Measurements from ENCODE around the gene RBPJL. TPM values are rescaled to one million over a fixed set of nuclear protein-coding genes. Genes with fewer than 3 reads are reported as not detected.

Gene RBPJL
- total RNA-seq, 5 donors from 2014 or later (not counting 1 experiment from before 2014, with no cell fraction given): 0.22 to 0.29 (median 0.26) TPM; not detected in 2

GRCh38 chr20:45312241-45312640 lies 5.6 kb downstream of the RBPJL start:
- H3K4me3 ChIP-seq (ENCODE audit: control insufficient read depth in 1 of 2, extremely low read depth in 1 of 2, low read length in 1 of 2): no peak overlapping the region
- ChIA-PET CTCF (interaction anchor here (0.7 to 1.4 kb wide), 3 partner anchors 18 to 459 kb away, joined by 3 to 4 read pairs (median 4); no protein-coding TSS in a partner anchor), POLR2A (no interaction called here)
- H3K9me3 ChIP-seq: no peaks in the 10 kb centered on the region
- DNase-seq (no peak), ATAC-seq (replicated peaks in 1 of 4) (no peak)
- WGBS (ENCODE audit: insufficient coverage): 53% methylated on average over 16 of the region's 21 CpGs
- H3K36me3 ChIP-seq (ENCODE audit: control insufficient read depth in 2 of 2, extremely low read depth in 1 of 2, insufficient read depth in 1 of 2, low read length in 1 of 2): no peaks in the 10 kb centered on the region
- no peaks in the 10 kb centered on the region for H3K36me3 Mint-ChIP-seq
- peaks cover 43 to 72% of the 10 kb centered on the region in 2 donors for H3K27me3 Mint-ChIP-seq
- H3K27me3 ChIP-seq (replicated peaks in 1 of 2; ENCODE audit: control insufficient read depth in 2 of 2, extremely low read depth in 1 of 2, insufficient read depth in 2 of 2, low read length in 1 of 2): peaks cover 4 to 76% of the 10 kb centered on the region in 2 experiments
- no peaks in the 10 kb centered on the region for H3K9me3 Mint-ChIP-seq
- peaks cover 6 to 21% (median 15%) of the 10 kb centered on the region in 3 donors for H3K4me1 Mint-ChIP-seq
- peak overlapping the region in 1 of 3 donors; percentile 31 for H3K4me3 Mint-ChIP-seq
- H3K27ac ChIP-seq (ENCODE audit: low read length): no peak overlapping the region
- peaks cover 0 to 7% of the 10 kb centered on the region in 2 experiments for H3K4me1 ChIP-seq (ENCODE audit: control insufficient read depth in 1 of 2, extremely low read depth in 1 of 2, insufficient read depth in 2 of 2, low read length in 2 of 2)
- no peak overlapping the region for H3K27ac Mint-ChIP-seq

GRCh38 chr20:45313065-45313695 lies 6.5 kb downstream of the RBPJL start:
- no peak overlapping the region for H3K4me3 ChIP-seq (ENCODE audit: control insufficient read depth in 1 of 2, extremely low read depth in 1 of 2, low read length in 1 of 2)
- no peaks in the 10 kb centered on the region for H3K9me3 ChIP-seq
- H3K36me3 ChIP-seq (ENCODE audit: control insufficient read depth in 2 of 2, extremely low read depth in 1 of 2, insufficient read depth in 1 of 2, low read length in 1 of 2): no peaks in the 10 kb centered on the region
- peaks cover 6 to 23% (median 17%) of the 10 kb centered on the region in 3 donors for H3K4me1 Mint-ChIP-seq
- no peaks in the 10 kb centered on the region for H3K36me3 Mint-ChIP-seq
- no peak overlapping the region for H3K27ac Mint-ChIP-seq
- POLR2A ChIA-PET: no interaction called here
- CTCF ChIA-PET: interaction anchor here (0.7 to 1.1 kb wide), 3 partner anchors 27 to 458 kb away, joined by 3 to 4 read pairs (median 3); no protein-coding TSS in a partner anchor
- no peaks in the 10 kb centered on the region for H3K9me3 Mint-ChIP-seq
- no peak for ATAC-seq (replicated peaks in 1 of 4)
- peaks cover 4 to 72% of the 10 kb centered on the region in 2 experiments for H3K27me3 ChIP-seq (replicated peaks in 1 of 2; ENCODE audit: control insufficient read depth in 2 of 2, extremely low read depth in 1 of 2, insufficient read depth in 2 of 2, low read length in 1 of 2)
- peaks cover 44 to 68% of the 10 kb centered on the region in 2 donors for H3K27me3 Mint-ChIP-seq
- DNase-seq: no peak
- H3K4me3 Mint-ChIP-seq: no peak overlapping the region
- no peak overlapping the region for H3K27ac ChIP-seq (ENCODE audit: low read length)
- peaks cover 0 to 7% of the 10 kb centered on the region in 2 experiments for H3K4me1 ChIP-seq (ENCODE audit: control insufficient read depth in 1 of 2, extremely low read depth in 1 of 2, insufficient read depth in 2 of 2, low read length in 2 of 2)
- 91% methylated on average over 6 of the region's 8 CpGs for WGBS (ENCODE audit: insufficient coverage)

DNA sequence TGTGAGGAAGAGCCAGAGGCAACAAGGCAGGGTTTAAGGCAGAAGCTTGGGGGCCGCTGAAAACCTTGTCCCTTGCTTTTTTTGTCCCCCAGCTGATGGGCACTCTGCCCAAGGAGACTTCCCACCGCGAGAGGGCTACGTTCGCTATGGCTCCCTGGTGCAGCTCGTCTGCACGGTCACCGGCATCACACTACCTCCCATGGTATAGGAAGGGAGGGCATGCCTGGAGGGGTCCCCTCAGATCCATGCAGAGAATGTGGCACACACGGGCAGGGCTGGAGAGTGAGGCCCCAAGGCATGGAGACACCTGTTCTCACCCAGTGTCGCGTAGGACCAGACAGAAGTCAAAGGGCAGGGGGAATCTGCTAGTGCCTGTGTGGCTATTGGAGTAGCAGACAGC lies 7.3 kb downstream of the RBPJL start:
- H3K4me3 ChIP-seq (ENCODE audit: control insufficient read depth in 1 of 2, extremely low read depth in 1 of 2, low read length in 1 of 2): no peak overlapping the region
- Mint-ChIP-seq H3K27ac (no peak overlapping the region), H3K9me3 (no peaks in the 10 kb centered on the region), H3K27me3 (peaks cover 44 to 66% of the 10 kb centered on the region in 2 donors), H3K36me3 (no peaks in the 10 kb centered on the region), H3K4me1 (peaks cover 12 to 31% (median 23%) of the 10 kb centered on the region in 3 donors), H3K4me3 (no peak overlapping the region)
- DNase-seq (no peak), ATAC-seq (replicated peaks in 1 of 4) (no peak)
- H3K9me3 ChIP-seq: no peaks in the 10 kb centered on the region
- H3K36me3 ChIP-seq (ENCODE audit: control insufficient read depth in 2 of 2, extremely low read depth in 1 of 2, insufficient read depth in 1 of 2, low read length in 1 of 2): no peaks in the 10 kb centered on the region
- POLR2A ChIA-PET: no interaction called here
- H3K4me1 ChIP-seq (ENCODE audit: control insufficient read depth in 1 of 2, extremely low read depth in 1 of 2, insufficient read depth in 2 of 2, low read length in 2 of 2): peaks cover 0 to 12% of the 10 kb centered on the region in 2 experiments
- CTCF ChIA-PET: interaction anchor here in 1 of 2 donors (0.8 kb wide), 1 partner anchor 457 kb away, joined by 4 read pairs; no protein-coding TSS in a partner anchor
- 86% methylated on average over 1 of the region's 11 CpGs for WGBS (ENCODE audit: insufficient coverage)
- peaks cover 4 to 64% of the 10 kb centered on the region in 2 experiments for H3K27me3 ChIP-seq (replicated peaks in 1 of 2; ENCODE audit: control insufficient read depth in 2 of 2, extremely low read depth in 1 of 2, insufficient read depth in 2 of 2, low read length in 1 of 2)
- no peak overlapping the region for H3K27ac ChIP-seq (ENCODE audit: low read length)

GRCh38 chr20:45315672-45316071 lies 9.0 kb downstream of the RBPJL start:
- Histone ChIP-seq H3K27me3 (replicated peaks in 1 of 2; ENCODE audit: control insufficient read depth in 2 of 2, extremely low read depth in 1 of 2, insufficient read depth in 2 of 2, low read length in 1 of 2) (peaks cover 4 to 55% of the 10 kb centered on the region in 2 experiments), H3K27ac (ENCODE audit: low read length) (no peak overlapping the region), H3K4me1 (ENCODE audit: control insufficient read depth in 1 of 2, extremely low read depth in 1 of 2, insufficient read depth in 2 of 2, low read length in 2 of 2) (peaks cover 9 to 27% of the 10 kb centered on the region in 2 experiments), H3K9me3 (no peaks in the 10 kb centered on the region), H3K4me3 (ENCODE audit: control insufficient read depth in 1 of 2, extremely low read depth in 1 of 2, low read length in 1 of 2) (no peak overlapping the region), H3K36me3 (ENCODE audit: control insufficient read depth in 2 of 2, extremely low read depth in 1 of 2, insufficient read depth in 1 of 2, low read length in 1 of 2) (no peaks in the 10 kb centered on the region)
- 98% methylated on average over 4 of the region's 4 CpGs for WGBS (ENCODE audit: insufficient coverage)
- ATAC-seq (replicated peaks in 1 of 4) (no peak), DNase-seq (no peak)
- CTCF ChIA-PET: interaction anchor here (0.7 to 1.1 kb wide), 4 partner anchors 10 to 455 kb away, joined by 3 to 7 read pairs (median 6); no protein-coding TSS in a partner anchor
- Mint-ChIP-seq H3K4me1 (peaks cover 20 to 38% (median 31%) of the 10 kb centered on the region in 3 donors), H3K27ac (no peak overlapping the region), H3K9me3 (no peaks in the 10 kb centered on the region), H3K4me3 (no peak overlapping the region), H3K27me3 (peaks cover 36 to 52% of the 10 kb centered on the region in 2 donors), H3K36me3 (no peaks in the 10 kb centered on the region)
- POLR2A ChIA-PET: interaction anchor here in 1 of 2 donors (1.0 kb wide), 1 partner anchor 187 kb away, joined by 3 read pairs; no protein-coding TSS in a partner anchor

GRCh38 chr20:45316150-45317080 lies 9.8 kb downstream of the RBPJL start:
- no peak overlapping the region for H3K4me3 ChIP-seq (ENCODE audit: control insufficient read depth in 1 of 2, extremely low read depth in 1 of 2, low read length in 1 of 2)
- 33% methylated on average over 54 of the region's 71 CpGs for WGBS (ENCODE audit: insufficient coverage)
- H3K4me1 Mint-ChIP-seq: peaks cover 22 to 38% (median 34%) of the 10 kb centered on the region in 3 donors
- H3K4me1 ChIP-seq (ENCODE audit: control insufficient read depth in 1 of 2, extremely low read depth in 1 of 2, insufficient read depth in 2 of 2, low read length in 2 of 2): peaks cover 13 to 34% of the 10 kb centered on the region in 2 experiments
- DNase-seq (no peak), ATAC-seq (replicated peaks in 1 of 4) (no peak)
- H3K9me3 ChIP-seq: no peaks in the 10 kb centered on the region
- peaks cover 4 to 48% of the 10 kb centered on the region in 2 experiments for H3K27me3 ChIP-seq (replicated peaks in 1 of 2; ENCODE audit: control insufficient read depth in 2 of 2, extremely low read depth in 1 of 2, insufficient read depth in 2 of 2, low read length in 1 of 2)
- H3K27ac Mint-ChIP-seq: no peak overlapping the region
- POLR2A ChIA-PET: interaction anchor here (0.6 to 1.0 kb wide), 2 partner anchors 46 to 187 kb away, joined by 3 read pairs; partner anchors contain the start of gene SYS1 (in 1 of the 2)
- CTCF ChIA-PET: interaction anchor here (0.5 to 1.6 kb wide), 6 partner anchors 15 to 672 kb away, joined by 3 to 6 read pairs (median 4); no protein-coding TSS in a partner anchor
- no peak overlapping the region for H3K4me3 Mint-ChIP-seq
- no peak overlapping the region for H3K27ac ChIP-seq (ENCODE audit: low read length)
- H3K27me3 Mint-ChIP-seq: peaks cover 28 to 44% of the 10 kb centered on the region in 2 donors
- H3K36me3 Mint-ChIP-seq: no peaks in the 10 kb centered on the region
- no peaks in the 10 kb centered on the region for H3K36me3 ChIP-seq (ENCODE audit: control insufficient read depth in 2 of 2, extremely low read depth in 1 of 2, insufficient read depth in 1 of 2, low read length in 1 of 2)
- H3K9me3 Mint-ChIP-seq: no peaks in the 10 kb centered on the region

DNA sequence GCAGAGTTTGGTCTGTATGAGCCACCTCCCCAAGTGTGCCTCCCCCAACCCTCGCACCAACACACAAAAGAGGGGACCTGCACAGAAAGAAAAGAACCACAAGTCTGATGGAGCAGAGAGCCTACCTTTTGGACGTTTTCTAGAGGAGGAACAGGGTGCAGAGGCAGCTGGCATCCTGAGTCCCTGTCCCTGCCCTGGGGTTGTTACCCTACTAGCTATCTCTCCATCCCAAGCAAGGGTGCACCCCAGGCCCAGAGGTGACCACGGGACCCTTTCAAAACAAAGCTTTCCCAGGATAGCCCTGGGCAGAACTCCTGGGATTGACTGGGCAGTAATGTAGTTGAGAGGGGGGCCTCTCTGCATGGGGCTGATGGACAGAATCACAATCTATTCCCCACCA lies 11.2 kb downstream of the RBPJL start:
- peaks cover 13 to 33% of the 10 kb centered on the region in 2 experiments for H3K4me1 ChIP-seq (ENCODE audit: control insufficient read depth in 1 of 2, extremely low read depth in 1 of 2, insufficient read depth in 2 of 2, low read length in 2 of 2)
- H3K27me3 Mint-ChIP-seq: peaks cover 28 to 32% of the 10 kb centered on the region in 2 donors
- H3K9me3 Mint-ChIP-seq: no peaks in the 10 kb centered on the region
- H3K4me3 Mint-ChIP-seq: no peak overlapping the region
- H3K27me3 ChIP-seq (replicated peaks in 1 of 2; ENCODE audit: control insufficient read depth in 2 of 2, extremely low read depth in 1 of 2, insufficient read depth in 2 of 2, low read length in 1 of 2): peaks cover 4 to 34% of the 10 kb centered on the region in 2 experiments
- WGBS (ENCODE audit: insufficient coverage): 80% methylated on average over 1 of the region's 3 CpGs
- no peaks in the 10 kb centered on the region for H3K36me3 Mint-ChIP-seq
- no peaks in the 10 kb centered on the region for H3K36me3 ChIP-seq (ENCODE audit: control insufficient read depth in 2 of 2, extremely low read depth in 1 of 2, insufficient read depth in 1 of 2, low read length in 1 of 2)
- H3K27ac Mint-ChIP-seq: no peak overlapping the region
- no peak overlapping the region for H3K4me3 ChIP-seq (ENCODE audit: control insufficient read depth in 1 of 2, extremely low read depth in 1 of 2, low read length in 1 of 2)
- POLR2A ChIA-PET: no interaction called here
- ATAC-seq (replicated peaks in 1 of 4) (no peak), DNase-seq (no peak)
- H3K4me1 Mint-ChIP-seq: peaks cover 21 to 38% (median 30%) of the 10 kb centered on the region in 3 donors
- H3K9me3 ChIP-seq: no peaks in the 10 kb centered on the region
- CTCF ChIA-PET: interaction anchor here (0.6 to 5.7 kb wide), 8 partner anchors 18 to 454 kb away, joined by 4 to 51 read pairs (median 8); no protein-coding TSS in a partner anchor
- no peak overlapping the region for H3K27ac ChIP-seq (ENCODE audit: low read length)
